GM12801 (cell line): ENCODE data around the gene ING2.

Experiments
- CTCF ChIP-seq: IDR thresholded peaks from one replicate; pipeline ENCODE4 v1.5.1; 2011; ENCODE audit warnings: control low read depth; ENCODE audit not compliant: insufficient read length; ENCODE audit errors: extremely low read depth

ING2 gene

GRCh38 chr4:183504930-183505610, at the start of gene ING2:
ING2 (plus strand) TSS chr4:183505058; CDS start chr4:183505196, 138 bp downstream.
- no peak for TF ChIP-seq CTCF

GRCh38 chr4:183455431-183456195, 49.2 kb upstream of the ING2 start:
- no peak for TF ChIP-seq CTCF

GRCh38 chr4:183458005-183458404, 46.9 kb upstream of the ING2 start:
- no peak for TF ChIP-seq CTCF

GRCh38 chr4:183467246-183467645, 37.6 kb upstream of the ING2 start:
- no peak for TF ChIP-seq CTCF

- no peak for TF ChIP-seq CTCF
Measured at GRCh38 chr4:183468210-183469095, 36.4 kb upstream of the ING2 start.

- TF ChIP-seq CTCF: no peak
Measured at GRCh38 chr4:183469285-183469684, 35.6 kb upstream of the ING2 start.

- TF ChIP-seq CTCF: no peak
Measured at GRCh38 chr4:183469936-183470335, 34.9 kb upstream of the ING2 start.
